Activated CD4-positive, alpha-beta T cell treated with anti-CD3 and anti-CD28 coated beads for 1 hour (primary cell): ENCODE results near the gene KCTD15.

Source experiments
- DNase-seq: peaks from one replicate; pipeline ENCODE4 v3.0.0-alpha.2; 2020

The KCTD15 gene

GRCh38 chr19:33862981-33863380 lies 66.3 kb downstream of the KCTD15 start:
- DNase-seq: no peak

DNA sequence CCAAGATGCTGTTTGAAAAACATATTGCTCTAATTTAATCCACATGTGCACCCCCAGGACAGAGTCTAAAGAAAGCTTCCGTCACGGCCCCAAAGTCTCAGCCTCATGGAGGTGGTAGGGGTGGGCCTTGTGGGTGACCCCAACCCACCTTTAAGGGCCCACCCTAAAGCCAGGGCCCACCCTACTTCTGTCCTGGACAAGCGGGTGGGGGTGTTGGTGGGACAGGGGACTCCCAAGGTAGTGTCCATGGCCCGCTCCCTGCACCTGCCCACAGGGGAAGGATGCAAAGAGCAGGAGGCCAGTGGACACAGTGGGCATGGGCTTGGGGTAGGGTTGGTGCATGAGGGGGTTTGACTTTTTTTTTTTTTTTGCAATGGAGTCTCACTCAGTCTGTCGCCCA lies 66.8 kb downstream of the KCTD15 start:
- no peak for DNase-seq

DNA sequence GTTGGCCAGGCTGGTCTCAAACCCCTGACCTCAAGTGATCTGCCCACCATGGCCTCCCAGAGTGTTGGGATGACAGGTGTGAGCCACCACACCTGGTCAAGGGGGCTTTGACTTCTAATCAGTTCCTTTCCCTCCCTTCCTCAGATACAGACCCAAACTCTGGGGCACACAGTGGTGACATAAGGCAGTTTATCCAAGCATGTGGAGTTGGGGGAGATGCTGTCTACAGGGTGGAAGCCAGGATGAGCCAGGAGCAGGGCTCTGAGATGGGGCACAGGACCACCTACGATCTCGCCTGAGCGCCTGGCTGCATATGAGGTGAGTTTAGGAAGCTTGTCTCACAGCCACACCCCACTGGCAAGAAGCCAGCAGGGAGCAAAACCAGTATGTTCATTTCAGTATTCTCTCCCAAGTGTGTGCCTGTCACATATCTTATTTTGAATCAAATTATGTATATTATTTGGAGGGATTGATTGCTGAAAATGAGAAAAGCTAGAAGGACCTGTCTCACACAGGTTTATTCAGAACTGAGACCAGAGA lies 67.7 kb downstream of the KCTD15 start:
- DNase-seq: no peak

DNA sequence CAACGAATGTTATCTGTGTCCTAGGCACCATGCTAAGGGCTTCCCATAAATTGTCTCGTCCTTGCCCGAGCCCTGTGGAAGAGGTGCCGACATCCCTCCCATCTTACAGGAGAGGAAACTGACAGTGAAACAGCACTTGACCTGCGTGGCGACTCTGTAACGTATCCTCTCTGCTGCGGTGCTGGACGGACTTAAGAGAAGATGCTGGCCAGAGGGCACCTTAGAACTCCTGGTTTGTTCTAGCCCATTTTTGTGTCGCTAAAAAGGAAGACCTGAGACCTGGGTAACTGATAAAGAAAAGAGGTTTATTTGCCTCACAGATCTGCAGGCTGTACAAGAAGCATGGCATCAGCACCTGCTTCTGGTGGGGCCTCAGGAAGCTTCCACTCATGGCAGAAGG lies 68.6 kb downstream of the KCTD15 start:
- DNase-seq: no peak
